K562 (cell line): ENCODE data around the gene PLPPR2. TPM values are rescaled to one million over a fixed set of nuclear protein-coding genes. Genes with fewer than 3 reads are reported as not detected.

ENCODE experiments used
- CBX8 ChIP-seq: fragments of 200-600 bp; sonication (generic); IDR thresholded peaks from 2 replicates; pipeline ENCODE4 v1.6.1; 2012; ENCODE audit warnings: borderline replicate concordance, mixed run types, low read depth, mild to moderate bottlenecking, moderate library complexity, mixed read lengths, low read length, control low read depth, inconsistent platforms; ENCODE audit not compliant: poor library complexity, severe bottlenecking; ENCODE audit errors: extremely low read depth
- CHCHD3 ChIP-seq: fragments of 250-450 bp; sonication (Bioruptor Pico); IDR thresholded peaks from 2 replicates; pipeline ENCODE4 v2.1.2; 2022; ENCODE audit warnings: mild to moderate bottlenecking
- CSDE1 ChIP-seq, 2 experiments: fragments of 450-650 bp; IDR thresholded peaks; 2 replicates each; pipeline ENCODE4 v1.6.1; 2016; ENCODE audit warnings: mild to moderate bottlenecking in 1 of 2
- CTCF ChIP-seq, 3 experiments: IDR thresholded peaks in 2 of 3; conservative IDR thresholded peaks in 1 of 3; 2 replicates each; pipeline ENCODE4 v1.5.1; 2011 to 2012; ENCODE audit warnings: low read length in 3 of 3, mild to moderate bottlenecking in 3 of 3, control low read depth in 2 of 3, improper control_type of control experiment in 1 of 3, inconsistent platforms in 1 of 3, low read depth in 1 of 3, mixed read lengths in 1 of 3, moderate library complexity in 1 of 3; ENCODE audit not compliant: insufficient read depth in 2 of 3
- ELF4 ChIP-seq: fragments of 450-650 bp; formaldehyde crosslinking; IDR thresholded peaks from 2 replicates; pipeline ENCODE4 v1.4.0; 2022; ENCODE audit warnings: missing genetic modification characterization
- FOXP1 ChIP-seq: sonication (generic); formaldehyde crosslinking; IDR thresholded peaks from 2 replicates; pipeline ENCODE4 v1.8.0; 2022; ENCODE audit warnings: mild to moderate bottlenecking, missing genetic modification reagents
- GTF2A2 ChIP-seq: IDR thresholded peaks from 2 replicates; pipeline ENCODE4 v1.6.1; 2016; ENCODE audit warnings: mild to moderate bottlenecking, missing genetic modification characterization, missing compliant biosample characterization
- MEF2A ChIP-seq: IDR thresholded peaks from 2 replicates; pipeline ENCODE4 v1.6.1; 2011; ENCODE audit warnings: low read depth, mild to moderate bottlenecking, low read length, moderate library complexity; ENCODE audit not compliant: control insufficient read depth
- NR2F6 ChIP-seq: fragments of 450-650 bp; formaldehyde crosslinking; IDR thresholded peaks from 2 replicates; pipeline ENCODE4 v1.4.0; 2020; ENCODE audit warnings: mild to moderate bottlenecking
- NRF1 ChIP-seq, 2 experiments: fragments of 450-650 bp; IDR thresholded peaks in 1 of 2; conservative IDR thresholded peaks in 1 of 2; 2 replicates each; pipeline ENCODE4 v1.6.1; 2014; ENCODE audit warnings: mild to moderate bottlenecking in 2 of 2
- POLR2A ChIP-seq: fragments of 450-650 bp; conservative IDR thresholded peaks from 2 replicates; pipeline ENCODE4 v1.6.1; 2016
- PTBP1 ChIP-seq: fragments of 200-400 bp; formaldehyde crosslinking; IDR thresholded peaks from 2 replicates; pipeline ENCODE4 v1.6.1; 2017; ENCODE audit warnings: low read depth, low read length
- RUNX1 ChIP-seq: sonication (generic); IDR thresholded peaks from 2 replicates; pipeline ENCODE4 v1.6.1; 2016; ENCODE audit warnings: antibody characterized with exemption, low read depth
- SMAD1 ChIP-seq: fragments of 150-350 bp; IDR thresholded peaks from 2 replicates; pipeline ENCODE4 v1.6.1; 2014; ENCODE audit warnings: low read length, low read depth; ENCODE audit not compliant: partially characterized antibody
- SMC3 ChIP-seq: conservative IDR thresholded peaks from 2 replicates; pipeline ENCODE4 v1.6.1; 2011; ENCODE audit warnings: low read depth, low read length, improper control_type of control experiment; ENCODE audit not compliant: insufficient read depth
- TAF1 ChIP-seq: IDR thresholded peaks from 2 replicates; pipeline ENCODE4 v1.6.1; 2011; ENCODE audit warnings: mild to moderate bottlenecking, low read length, moderate library complexity; ENCODE audit not compliant: insufficient read depth, control insufficient read depth, severe bottlenecking; ENCODE audit errors: extremely low read depth
- TCF7L2 ChIP-seq: fragments of 150-350 bp; IDR thresholded peaks from 2 replicates; pipeline ENCODE4 v1.6.1; 2016; ENCODE audit warnings: low read depth, mild to moderate bottlenecking, low read length, moderate library complexity
- TEAD4 ChIP-seq, 2 experiments: sonication (generic) in 1 of 2; formaldehyde crosslinking in 1 of 2; IDR thresholded peaks; 2 replicates each; pipeline versions ENCODE4 v1.6.1 to v1.8.0; 2012 to 2022; ENCODE audit warnings: borderline replicate concordance in 1 of 2, inconsistent platforms in 1 of 2, low read length in 1 of 2, mild to moderate bottlenecking in 1 of 2, missing genetic modification reagents in 1 of 2
- TFE3 ChIP-seq: fragments of 450-650 bp; formaldehyde crosslinking; IDR thresholded peaks from 2 replicates; pipeline ENCODE4 v1.4.0; 2020; ENCODE audit warnings: mild to moderate bottlenecking, mixed read lengths
- ZBTB17 ChIP-seq: fragments of 450-650 bp; formaldehyde crosslinking; IDR thresholded peaks from 2 replicates; pipeline ENCODE4 v1.4.0; 2020; ENCODE audit warnings: mild to moderate bottlenecking
- ZBTB26 ChIP-seq: fragments of 450-650 bp; formaldehyde crosslinking; IDR thresholded peaks from 2 replicates; pipeline ENCODE4 v1.4.0; 2022; ENCODE audit warnings: missing genetic modification characterization
- ZC3H8 ChIP-seq: fragments of 450-650 bp; IDR thresholded peaks from 2 replicates; pipeline ENCODE4 v1.6.1; 2017
- ZNF146 ChIP-seq: IDR thresholded peaks from one replicate; pipeline ENCODE4 v1.6.1; 2018; ENCODE audit warnings: missing compliant biosample characterization; ENCODE audit not compliant: unreplicated experiment
- ZNF212 ChIP-seq: fragments of 450-650 bp; formaldehyde crosslinking; IDR thresholded peaks from 2 replicates; pipeline ENCODE4 v1.4.0; 2020; ENCODE audit warnings: mild to moderate bottlenecking
- polyA plus RNA-seq, 8 experiments: library from polyadenylated mRNA; depleted of rRNA in 4 of 8; stranded (reverse) in 5 of 8; unstranded in 3 of 8; fragments of >200 nt; fragmentation: Nextera tagmentation in 2 of 8; fragmentation: Illumina TruSeq in 1 of 8; extraction: Ambion mirVana in 2 of 8; extraction: Trizol in 1 of 8; gene quantifications; 2 replicates each; pipeline versions ENCODE4 v1.2.1 to v1.2.3, GENCODE V29; 2011 to 2014; ENCODE audit warnings: inconsistent platforms in 1 of 8, missing spikeins in 1 of 8
- total RNA-seq, 7 experiments: library from RNA; depleted of rRNA in 6 of 7; stranded (reverse); fragments of >200 nt in 6 of 7; fragmentation: Illumina TruSeq in 2 of 7; extraction: Trizol in 2 of 7; gene quantifications; 2 replicates each; pipeline versions ENCODE4 v1.2.1 to v1.2.3, GENCODE V29; 2011 to 2021; ENCODE audit warnings: low replicate concordance in 1 of 7

The PLPPR2 gene
- total and polyA plus RNA-seq, 9 of the 15 experiments (the other 6 are each of a cell fraction or from before 2014, with no cell fraction given): 0.49 to 15.9 (median 3.4) TPM

- TF ChIP-seq GTF2A2 (tag): no peak
- TF ChIP-seq NR2F6 (CRISPR knock-in tag): no peak
- no peak for TF ChIP-seq CTCF (IDR thresholded peaks at IDR 0.05 in 2 of 3, conservative IDR thresholded peaks at IDR 0.05 in 1 of 3; ENCODE audit: insufficient read depth in 2 of 3, low read depth in 1 of 3, low read length in 3 of 3)
- TF ChIP-seq FOXP1 (CRISPR knock-in tag): no peak
- 0 out of 2 replicates have a peak, but pooled peaks have one; percentile 65 for TF ChIP-seq ZBTB26 (CRISPR knock-in tag)
- 0 out of 2 replicates have a peak, but pooled peaks have one; percentile 65 for TF ChIP-seq ELF4 (CRISPR knock-in tag)
- TF ChIP-seq POLR2A: peak; percentile 47; the same call in 1 of the 2 replicates
- no peak for TF ChIP-seq PTBP1
- no peak for TF ChIP-seq TCF7L2
- no peak for TF ChIP-seq TFE3 (CRISPR knock-in tag)
- no peak for TF ChIP-seq TEAD4 (IDR thresholded peaks at IDR 0.05; ENCODE audit: low read length)
- TF ChIP-seq TEAD4 (CRISPR knock-in tag; IDR thresholded peaks at IDR 0.05; ENCODE audit: borderline replicate concordance): no peak
- peak; percentile 92 to 93 for TF ChIP-seq NRF1 (conservative IDR thresholded peaks at IDR 0.05 in 1 of 2, IDR thresholded peaks at IDR 0.05 in 1 of 2)
- TF ChIP-seq MEF2A: no peak
- no peak for TF ChIP-seq ZNF146
- TF ChIP-seq ZBTB17 (CRISPR knock-in tag): no peak
- TF ChIP-seq SMC3: no peak
- no peak for TF ChIP-seq CHCHD3 (CRISPR knock-in tag)
- TF ChIP-seq ZC3H8: peak; percentile 84; the same call in 1 of the 2 replicates
- no peak for TF ChIP-seq ZNF212
- TF ChIP-seq RUNX1: no peak
- no peak for TF ChIP-seq TAF1
- TF ChIP-seq SMAD1: no peak
- no peak for TF ChIP-seq CBX8
- no peak for TF ChIP-seq CSDE1 (IDR thresholded peaks at IDR 0.05)
These were observed at the start of gene PLPPR2 (continued) for GRCh38 chr19:11355160-11356073.
